KOPT-K1 (cell line): ENCODE measurements around the gene UBE2I.

Experiments used
- H3K27ac ChIP-seq: fragments of 200-600 bp; sonication (generic); 2 replicates; pipeline ENCODE4 v1.5.1; 2016; ENCODE audit warnings: antibody characterized with exemption, mild to moderate bottlenecking, low read depth, low read length; ENCODE audit not compliant: poor library complexity, severe bottlenecking
- H3K36me3 ChIP-seq: fragments of 200-600 bp; sonication (generic); 2 replicates; pipeline ENCODE4 v1.5.1; 2017; ENCODE audit warnings: antibody characterized with exemption, mild to moderate bottlenecking, low read length, moderate library complexity; ENCODE audit not compliant: insufficient read depth
- H3K9me3 ChIP-seq: fragments of 200-600 bp; sonication (generic); 2 replicates; pipeline ENCODE4 v1.5.1; 2017; ENCODE audit warnings: antibody characterized with exemption, low read length, mild to moderate bottlenecking; ENCODE audit not compliant: insufficient read depth, poor library complexity, severe bottlenecking

Gene UBE2I

GRCh38 chr16:1345087-1345486 is 35.7 kb downstream of the UBE2I start:
- Histone ChIP-seq H3K9me3 (no peaks in the 10 kb centered on the region), H3K36me3 (peaks cover 18% of the 10 kb centered on the region; the same call in 1 of the 2 replicates), H3K27ac (no peak overlapping the region)

DNA sequence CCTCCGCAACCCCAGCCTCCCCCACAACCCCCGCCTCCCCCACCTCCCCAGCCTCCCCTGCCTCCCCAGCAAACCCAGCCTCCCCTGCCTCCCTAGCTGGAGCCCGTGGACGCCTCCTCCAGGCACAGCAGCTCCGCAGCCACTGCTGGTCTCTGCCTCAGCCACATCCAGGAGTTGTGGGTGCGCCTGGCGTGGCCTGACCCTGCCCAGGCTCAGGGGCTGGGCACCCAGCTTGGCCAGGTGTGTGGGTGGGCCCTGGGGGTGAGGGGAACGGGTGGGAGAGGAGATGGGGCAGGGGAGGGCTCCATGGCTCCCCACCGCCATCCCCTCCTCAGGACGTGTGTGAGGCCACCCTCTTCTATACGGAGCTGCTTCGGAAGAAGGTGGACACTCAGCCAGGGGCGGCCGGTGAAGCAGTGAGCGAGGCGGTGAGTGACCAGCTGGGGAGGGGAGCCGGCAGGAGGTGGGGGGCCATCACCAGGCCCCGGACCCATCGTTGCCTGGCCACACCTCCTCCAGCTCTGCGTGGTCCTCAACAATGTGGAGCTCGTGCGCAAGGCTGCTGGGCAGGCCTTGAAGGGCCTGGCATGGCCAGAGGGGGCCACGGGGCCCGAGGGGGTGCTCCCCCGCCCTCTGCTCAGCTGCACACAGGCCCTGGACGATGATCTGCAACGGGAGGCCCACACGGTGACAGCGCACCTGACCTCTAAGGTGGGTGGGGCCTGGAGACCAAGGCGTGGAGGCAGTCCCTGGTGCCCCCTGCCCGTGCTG is 36.4 kb downstream of the UBE2I start:
- Histone ChIP-seq H3K36me3 (peaks cover 23% of the 10 kb centered on the region; the same call in 1 of the 2 replicates), H3K27ac (no peak overlapping the region), H3K9me3 (no peaks in the 10 kb centered on the region)

GRCh38 chr16:1346422-1347285 is 37.2 kb downstream of the UBE2I start:
- Histone ChIP-seq H3K9me3 (no peaks in the 10 kb centered on the region), H3K27ac (no peak overlapping the region), H3K36me3 (peaks cover 23% of the 10 kb centered on the region; the same call in 1 of the 2 replicates)

- no peak overlapping the region for H3K27ac ChIP-seq
- peaks cover 23% of the 10 kb centered on the region; the same call in 1 of the 2 replicates for H3K36me3 ChIP-seq
- no peaks in the 10 kb centered on the region for H3K9me3 ChIP-seq
Observed at GRCh38 chr16:1347286-1347855, 37.9 kb downstream of the UBE2I start.

- H3K36me3 ChIP-seq = peaks cover 23% of the 10 kb centered on the region; the same call in 1 of the 2 replicates
- H3K9me3 ChIP-seq = no peaks in the 10 kb centered on the region
- no peak overlapping the region for H3K27ac ChIP-seq
Observed at GRCh38 chr16:1347962-1348361, 38.5 kb downstream of the UBE2I start.

DNA sequence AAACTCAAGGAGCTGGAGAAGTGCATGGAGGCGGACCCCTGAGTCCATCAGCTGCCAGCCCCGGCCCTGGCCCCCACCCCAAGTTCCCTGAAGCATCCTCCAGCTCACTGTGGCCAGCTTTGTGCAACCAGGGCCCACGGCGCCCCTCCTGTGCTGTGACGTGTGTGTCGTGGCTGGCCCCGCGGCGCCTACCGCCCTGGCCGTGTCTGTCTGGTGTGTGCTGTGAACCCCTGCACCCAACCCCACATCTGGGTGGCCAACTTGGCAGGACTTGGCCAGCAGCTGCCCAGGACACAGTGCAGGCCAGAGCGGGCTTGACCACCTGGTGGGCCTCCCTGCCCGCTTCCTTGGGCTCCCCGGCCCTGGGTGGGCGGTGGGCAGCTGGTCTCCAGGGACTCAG is 39.0 kb downstream of the UBE2I start:
- H3K36me3 ChIP-seq = peaks cover 23% of the 10 kb centered on the region; the same call in 1 of the 2 replicates
- H3K27ac ChIP-seq = no peak overlapping the region
- no peaks in the 10 kb centered on the region for H3K9me3 ChIP-seq

GRCh38 chr16:1348926-1349325 is 39.5 kb downstream of the UBE2I start:
- Histone ChIP-seq H3K36me3 (peaks cover 23% of the 10 kb centered on the region; the same call in 1 of the 2 replicates), H3K9me3 (no peaks in the 10 kb centered on the region), H3K27ac (no peak overlapping the region)

DNA sequence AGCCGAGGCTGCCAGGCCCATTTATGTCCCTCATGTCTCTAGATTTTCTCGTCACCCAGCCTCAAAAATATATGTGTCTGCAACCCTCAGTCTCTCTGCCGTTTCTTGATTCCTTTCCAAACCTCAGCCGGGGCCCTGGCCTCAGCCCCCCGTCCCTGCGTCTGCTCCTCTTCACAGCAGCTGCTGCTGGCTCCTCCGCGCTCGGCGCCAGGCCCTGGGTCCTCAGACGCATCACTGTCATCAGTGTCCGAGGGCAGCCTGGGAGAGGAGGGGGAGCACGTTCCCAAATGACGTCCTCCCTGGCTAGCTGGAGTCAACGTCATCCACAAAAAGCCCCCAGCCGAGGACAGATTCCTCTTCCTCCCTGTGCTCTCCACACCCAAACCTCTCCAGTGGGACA is 39.9 kb downstream of the UBE2I start:
- H3K9me3 ChIP-seq = no peaks in the 10 kb centered on the region
- H3K36me3 ChIP-seq = peaks cover 23% of the 10 kb centered on the region; the same call in 1 of the 2 replicates
- no peak overlapping the region for H3K27ac ChIP-seq

- Histone ChIP-seq H3K9me3 (no peaks in the 10 kb centered on the region), H3K27ac (no peak overlapping the region), H3K36me3 (peaks cover 23% of the 10 kb centered on the region; the same call in 1 of the 2 replicates)
Observed at GRCh38 chr16:1349951-1350350, 40.5 kb downstream of the UBE2I start.

DNA sequence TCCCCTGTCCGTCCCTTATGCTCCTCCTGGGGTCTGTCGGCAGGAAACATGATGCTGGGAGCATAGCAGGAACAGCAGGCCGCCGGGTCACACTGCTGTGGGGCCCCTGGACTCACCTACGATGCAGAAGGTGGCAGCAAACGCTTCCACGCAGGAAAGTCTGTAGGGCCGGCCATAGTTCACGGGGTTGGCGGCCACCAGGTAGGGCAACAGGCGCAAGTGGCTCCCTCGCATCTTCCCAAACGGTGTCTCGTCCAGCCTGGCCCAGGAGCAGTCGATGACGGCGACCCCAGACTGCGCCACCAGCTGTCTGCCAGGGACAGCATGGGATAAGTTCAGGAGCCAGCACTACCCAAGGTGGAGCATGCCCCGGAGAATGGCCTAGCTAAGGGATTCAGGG is 41.3 kb downstream of the UBE2I start:
- H3K27ac ChIP-seq = peak overlapping the region; percentile 67
- peaks cover 23% of the 10 kb centered on the region; the same call in 1 of the 2 replicates for H3K36me3 ChIP-seq
- no peaks in the 10 kb centered on the region for H3K9me3 ChIP-seq

DNA sequence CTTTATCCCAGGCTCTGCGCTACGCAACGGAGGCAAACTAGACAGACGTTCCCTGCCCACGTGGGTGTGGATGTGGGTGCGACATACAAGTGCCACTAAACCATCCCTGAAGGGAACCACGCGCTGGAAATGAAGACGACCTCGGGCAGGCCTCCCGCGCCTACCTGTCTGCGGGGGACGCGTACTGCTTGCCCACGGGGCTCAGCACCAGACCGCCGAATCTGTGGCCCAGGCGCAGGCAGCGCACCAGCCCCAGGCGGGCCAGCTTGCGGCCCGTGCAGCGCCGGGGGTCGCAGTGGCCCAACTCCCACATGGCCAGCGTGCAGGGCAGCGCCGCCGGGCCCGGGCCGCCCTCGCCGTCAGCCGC is 41.8 kb downstream of the UBE2I start:
- H3K9me3 ChIP-seq = no peaks in the 10 kb centered on the region
- peaks cover 23% of the 10 kb centered on the region; the same call in 1 of the 2 replicates for H3K36me3 ChIP-seq
- H3K27ac ChIP-seq = peak overlapping the region; percentile 67

DNA sequence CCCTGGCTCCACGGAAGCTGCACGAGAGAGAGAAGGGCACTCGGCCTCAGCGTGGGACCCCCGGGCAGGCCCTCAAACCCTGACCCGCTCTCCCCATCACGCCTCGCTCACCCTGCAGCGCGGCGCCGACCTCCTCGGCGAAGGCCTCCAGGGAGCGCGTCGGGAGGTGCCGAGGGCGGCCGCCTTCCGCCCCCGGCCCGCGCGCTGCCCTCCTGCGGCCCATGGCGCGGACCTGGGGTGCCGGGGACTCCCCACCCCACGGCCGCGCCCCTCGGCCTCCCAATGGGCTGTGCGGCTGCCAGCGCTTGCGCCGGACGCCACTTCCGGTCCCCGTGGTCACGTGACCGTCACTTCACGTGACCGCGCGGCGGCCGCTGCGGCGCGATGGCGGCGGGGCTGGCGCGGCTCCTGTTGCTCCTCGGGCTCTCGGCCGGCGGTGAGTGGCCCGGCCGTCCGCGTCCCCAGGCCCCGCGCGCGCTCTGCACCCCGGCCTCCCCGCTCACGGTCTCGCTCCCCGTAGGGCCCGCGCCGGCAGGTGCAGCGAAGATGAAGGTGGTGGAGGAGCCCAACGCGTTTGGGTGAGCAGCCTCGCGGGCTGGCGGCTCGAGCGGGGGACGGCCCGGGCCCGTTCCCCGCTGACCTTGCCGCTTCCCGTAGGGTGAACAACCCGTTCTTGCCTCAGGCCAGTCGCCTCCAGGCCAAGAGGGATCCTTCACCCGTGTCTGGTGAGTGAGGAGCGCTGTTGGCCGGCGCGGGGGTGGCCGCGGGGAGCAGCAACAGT is 42.3 kb downstream of the UBE2I start, which contains the start of the genes GNPTG and TSR3:
Gene GNPTG (plus strand): TSS at position 350 of the 781 bp plus-strand sequence. CDS start 35 bp downstream, at position 385.
Gene TSR3 (minus strand): TSS at position 297 of the 781 bp plus-strand sequence. CDS start 74 bp downstream, at position 223.
- peak within 1 kb of the TSS; percentile 67 for H3K27ac ChIP-seq
- H3K9me3 ChIP-seq = no peaks in the 10 kb centered on the region
- H3K36me3 ChIP-seq = peaks cover 23% of the 10 kb centered on the region; the same call in 1 of the 2 replicates

GRCh38 chr16:1354815-1355540 is 45.5 kb downstream of the UBE2I start:
- Histone ChIP-seq H3K27ac (no peak overlapping the region), H3K36me3 (peaks cover 14% of the 10 kb centered on the region; the same call in 1 of the 2 replicates), H3K9me3 (no peaks in the 10 kb centered on the region)

DNA sequence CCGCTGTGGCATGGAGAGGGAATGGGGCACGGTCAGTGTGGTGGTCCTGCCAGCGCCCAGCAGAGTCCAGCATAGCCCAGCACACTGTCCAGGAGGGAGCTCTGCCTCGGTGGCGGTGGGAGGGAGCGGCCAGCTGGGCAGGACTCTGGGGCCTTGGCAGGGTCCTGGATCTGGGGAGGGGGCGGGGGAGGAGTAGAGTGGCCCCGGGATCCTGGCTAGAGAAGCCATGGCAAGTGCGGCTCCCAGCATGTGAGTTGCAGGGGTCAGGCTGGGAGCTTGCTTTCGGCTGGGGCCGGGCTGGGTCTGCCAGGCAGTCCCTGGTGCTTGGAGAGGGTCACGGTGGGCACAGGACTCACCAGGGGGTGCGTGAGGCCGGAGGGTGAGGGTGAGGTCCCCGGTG is 46.2 kb downstream of the UBE2I start:
- H3K36me3 ChIP-seq = peaks cover 14% of the 10 kb centered on the region; the same call in 1 of the 2 replicates
- H3K27ac ChIP-seq = no peak overlapping the region
- H3K9me3 ChIP-seq = no peaks in the 10 kb centered on the region
